H9 (cell line): ENCODE data around the gene BARHL2. TPM values are rescaled to one million over a fixed set of nuclear protein-coding genes. Genes with fewer than 3 reads are reported as not detected.

ENCODE experiments used
- DNase-seq: peaks from one replicate; pipeline ENCODE4 v3.0.0-alpha.2; 2017
- H2AFZ ChIP-seq: one replicate; pipeline ENCODE4 v1.6.1; 2013; ENCODE audit warnings: mild to moderate bottlenecking, low read length, control low read depth, moderate library complexity
- H2AK5ac ChIP-seq: 2 replicates; pipeline ENCODE4 v1.6.1; 2013; ENCODE audit warnings: low read length, control low read depth, mixed read lengths; ENCODE audit not compliant: insufficient read length
- H2BK120ac ChIP-seq: one replicate; pipeline ENCODE4 v1.6.1; 2013; ENCODE audit warnings: low read depth, mild to moderate bottlenecking, low read length, control low read depth, inconsistent platforms; ENCODE audit not compliant: poor library complexity, severe bottlenecking
- H2BK12ac ChIP-seq: 2 replicates; pipeline ENCODE4 v1.6.1; 2013; ENCODE audit warnings: low read length, control low read depth, mixed read lengths, low read depth; ENCODE audit not compliant: insufficient read length
- H2BK15ac ChIP-seq: 2 replicates; pipeline ENCODE4 v1.6.1; 2013; ENCODE audit warnings: low read depth, low read length, control low read depth
- H2BK20ac ChIP-seq: one replicate; pipeline ENCODE4 v1.6.1; 2013; ENCODE audit warnings: low read depth, mild to moderate bottlenecking, low read length, control low read depth, inconsistent platforms; ENCODE audit not compliant: poor library complexity, severe bottlenecking
- H2BK5ac ChIP-seq: 2 replicates; pipeline ENCODE4 v1.6.1; 2013; ENCODE audit warnings: low read length, control low read depth, mixed read lengths; ENCODE audit not compliant: insufficient read length
- H3K14ac ChIP-seq: 2 replicates; pipeline ENCODE4 v1.6.1; 2013; ENCODE audit warnings: low read length, control low read depth; ENCODE audit not compliant: insufficient read depth
- H3K18ac ChIP-seq: 2 replicates; pipeline ENCODE4 v1.6.1; 2013; ENCODE audit warnings: low read depth, mild to moderate bottlenecking, mixed read lengths, low read length, control low read depth; ENCODE audit not compliant: insufficient read length
- H3K23ac ChIP-seq: 2 replicates; pipeline ENCODE4 v1.6.1; 2013; ENCODE audit warnings: low read length, control low read depth, mixed read lengths, low read depth; ENCODE audit not compliant: insufficient read length
- H3K23me2 ChIP-seq: 2 replicates; pipeline ENCODE4 v1.6.1; 2013; ENCODE audit warnings: low read depth, mild to moderate bottlenecking, mixed read lengths, low read length, control low read depth; ENCODE audit not compliant: insufficient read length, poor library complexity, severe bottlenecking
- H3K27ac ChIP-seq: 2 replicates; pipeline ENCODE4 v1.5.1; 2013; ENCODE audit warnings: low read length, control low read depth, mixed read lengths, low read depth; ENCODE audit not compliant: insufficient read length
- H3K27me3 ChIP-seq: 2 replicates; pipeline ENCODE4 v1.6.1; 2013; ENCODE audit warnings: low read length, control low read depth, inconsistent platforms; ENCODE audit not compliant: insufficient read depth
- H3K4ac ChIP-seq: 2 replicates; pipeline ENCODE4 v1.6.1; 2013; ENCODE audit warnings: low read depth, mild to moderate bottlenecking, control low read depth, inconsistent platforms, low read length, moderate library complexity
- H3K4me1 ChIP-seq: 2 replicates; pipeline ENCODE4 v1.6.1; 2013; ENCODE audit warnings: low read length, control low read depth, inconsistent platforms; ENCODE audit not compliant: insufficient read depth
- H3K4me2 ChIP-seq: 2 replicates; pipeline ENCODE4 v1.6.1; 2013; ENCODE audit warnings: low read length, control low read depth, mixed read lengths; ENCODE audit not compliant: insufficient read length, insufficient read depth
- H3K56ac ChIP-seq: 2 replicates; pipeline ENCODE4 v1.6.1; 2013; ENCODE audit warnings: low read depth, mild to moderate bottlenecking, mixed read lengths, low read length, control low read depth; ENCODE audit not compliant: insufficient read length
- H3K79me1 ChIP-seq: 2 replicates; pipeline ENCODE4 v1.6.1; 2013; ENCODE audit warnings: low read depth, mild to moderate bottlenecking, moderate library complexity, low read length, control low read depth, inconsistent platforms; ENCODE audit not compliant: insufficient read depth, poor library complexity, severe bottlenecking
- H3K79me2 ChIP-seq: 2 replicates; pipeline ENCODE4 v1.6.1; 2013; ENCODE audit warnings: low read length, control low read depth, inconsistent platforms; ENCODE audit not compliant: insufficient read depth
- H3K9ac ChIP-seq: 2 replicates; pipeline ENCODE4 v1.6.1; 2013; ENCODE audit warnings: low read length, control low read depth, mixed read lengths; ENCODE audit not compliant: insufficient read length; ENCODE audit errors: extremely low read depth
- H3K9me3 ChIP-seq: one replicate; pipeline ENCODE4 v1.6.1; 2013; ENCODE audit warnings: low read depth, low read length, inconsistent platforms; ENCODE audit not compliant: control insufficient read depth
- H3T11ph ChIP-seq: one replicate; pipeline ENCODE4 v1.6.1; 2013; ENCODE audit warnings: mild to moderate bottlenecking, low read length, control low read depth, inconsistent platforms
- H4K20me1 ChIP-seq: one replicate; pipeline ENCODE4 v1.6.1; 2013; ENCODE audit not compliant: control insufficient read depth, insufficient read length, insufficient read depth
- H4K5ac ChIP-seq: 2 replicates; pipeline ENCODE4 v1.6.1; 2013; ENCODE audit warnings: low read depth, mild to moderate bottlenecking, mixed read lengths, low read length, control low read depth; ENCODE audit not compliant: insufficient read length
- H4K8ac ChIP-seq: replicated peaks from 2 replicates; pipeline ENCODE4 v1.6.1; 2013; ENCODE audit warnings: low read length, control low read depth, mixed read lengths, low read depth; ENCODE audit not compliant: insufficient read length
- H4K91ac ChIP-seq: 2 replicates; pipeline ENCODE4 v1.6.1; 2013; ENCODE audit warnings: low read depth, mild to moderate bottlenecking, moderate library complexity, mixed read lengths, low read length, control low read depth; ENCODE audit not compliant: insufficient read length
- H3K27ac Mint-ChIP-seq, 3 experiments: 2 replicates in 2 of 3; 3 replicates in 1 of 3; pipeline ENCODE4 v1.8.0; 2020 to 2021; ENCODE audit warnings: mixed read lengths in 3 of 3, mild to moderate bottlenecking in 1 of 3, moderate library complexity in 1 of 3
- H3K27me3 Mint-ChIP-seq: 2 replicates; pipeline ENCODE4 v1.8.0; 2021; ENCODE audit warnings: low read depth, mild to moderate bottlenecking, moderate library complexity, mixed read lengths
- H3K36me3 Mint-ChIP-seq, 3 experiments: 2 replicates in 2 of 3; 3 replicates in 1 of 3; pipeline ENCODE4 v1.8.0; 2020 to 2021; ENCODE audit warnings: low read depth in 3 of 3, mixed read lengths in 3 of 3; ENCODE audit not compliant: insufficient read depth in 1 of 3
- H3K4me1 Mint-ChIP-seq, 2 experiments: 2 replicates each; pipeline ENCODE4 v1.8.0; 2020; ENCODE audit warnings: mixed read lengths in 2 of 2
- H3K4me3 Mint-ChIP-seq, 2 experiments: 2 replicates in 1 of 2; 3 replicates in 1 of 2; pipeline ENCODE4 v1.8.0; 2020 to 2021; ENCODE audit warnings: mild to moderate bottlenecking in 2 of 2, mixed read lengths in 2 of 2, moderate library complexity in 1 of 2
- H3K9me3 Mint-ChIP-seq, 2 experiments: 2 replicates in 1 of 2; 3 replicates in 1 of 2; pipeline ENCODE4 v1.8.0; 2020; ENCODE audit warnings: mild to moderate bottlenecking in 2 of 2, mixed read lengths in 2 of 2, moderate library complexity in 1 of 2
- WGBS: extraction: QIAGEN DNeasy Blood & Tissue Kit; methylation state at CpG from one replicate; pipeline ENCODE4 v1.1.7; 2013; ENCODE audit warnings: missing lambda C conversion rate, low lambda C conversion rate, mixed read lengths; ENCODE audit not compliant: insufficient read length; ENCODE audit errors: extremely low coverage; 5-methylcytosine and 5-hydroxymethylcytosine counted together
- total RNA-seq: library from RNA; stranded (reverse); gene quantifications from 2 replicates; pipeline ENCODE4 v1.2.1, GENCODE V29; 2021
- TF ChIP-seq, protein P1 (sequence below): fragments of 200-600 bp; sonication (generic); conservative IDR thresholded peaks from 3 replicates; pipeline ENCODE4 v1.8.0; 2021; ENCODE audit warnings: antibody characterized with exemption, mild to moderate bottlenecking

Gene BARHL2
- total RNA-seq, 1 experiment from 2014 or later: not detected

DNA sequence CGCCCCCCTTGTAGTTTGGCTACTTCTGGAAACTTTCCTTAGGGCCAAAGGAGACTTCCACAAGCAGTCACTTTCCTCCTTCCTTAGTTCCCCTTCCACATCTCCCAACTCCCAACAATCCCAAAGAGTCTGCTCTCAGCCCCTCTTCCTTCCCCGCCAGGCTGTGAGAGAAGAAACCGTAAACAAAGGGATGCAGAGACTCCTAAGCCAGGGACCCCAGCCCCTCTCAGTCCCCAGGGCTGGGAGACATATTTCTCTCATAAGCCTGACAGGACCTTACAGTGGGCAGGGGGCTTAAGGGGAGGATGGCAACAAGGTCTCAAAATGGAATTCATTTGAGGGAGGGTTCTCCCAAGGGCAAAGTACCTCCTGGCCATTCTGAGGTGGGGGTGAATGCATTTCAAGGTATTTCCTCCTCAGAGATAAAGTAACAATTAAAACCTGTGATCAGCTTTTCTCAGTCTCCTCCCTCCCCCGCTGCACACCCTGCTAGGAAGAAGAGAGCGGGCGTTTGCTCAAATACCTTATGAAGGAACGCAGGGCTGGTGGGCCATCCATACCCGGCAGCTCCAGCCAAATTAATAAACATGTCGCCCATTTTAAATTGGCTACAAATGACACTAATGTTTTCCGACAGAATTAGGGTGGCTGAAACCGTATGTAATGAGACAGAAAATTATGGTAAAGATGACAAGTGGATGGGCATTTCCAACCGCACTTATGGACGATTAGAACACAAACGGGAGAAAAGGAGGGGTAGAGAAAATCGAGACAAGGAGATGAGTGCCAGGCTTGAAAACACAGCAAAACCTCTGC, 4.0 kb downstream of the BARHL2 start:
- Histone ChIP-seq H3T11ph (no peak overlapping the region), H2AFZ (no peak overlapping the region), H3K4ac (no peak overlapping the region), H3K14ac (no peak overlapping the region), H4K91ac (no peak overlapping the region), H3K18ac (no peak overlapping the region), H2BK15ac (no peak overlapping the region), H2AK5ac (no peak overlapping the region), H2BK5ac (no peak overlapping the region), H3K9me3 (no peaks in the 10 kb centered on the region), H3K4me2 (peak overlapping the region; percentile 4), H3K79me2 (no peaks in the 10 kb centered on the region), H4K20me1 (peaks cover 5% of the 10 kb centered on the region), H3K9ac (no peak overlapping the region), H3K27ac (no peak overlapping the region), H2BK12ac (no peak overlapping the region), H3K23me2 (peaks cover 3% of the 10 kb centered on the region), H3K23ac (no peak overlapping the region), H3K56ac (no peak overlapping the region), H3K27me3 (peaks cover 91% of the 10 kb centered on the region), H2BK20ac (no peak overlapping the region), H4K5ac (no peak overlapping the region), H4K8ac (no peak overlapping the region), H3K79me1 (no peaks in the 10 kb centered on the region), H3K4me1 (peaks cover 2% of the 10 kb centered on the region; the same call in 1 of the 2 replicates), H2BK120ac (no peak overlapping the region)
- TF ChIP-seq, protein P1, sequence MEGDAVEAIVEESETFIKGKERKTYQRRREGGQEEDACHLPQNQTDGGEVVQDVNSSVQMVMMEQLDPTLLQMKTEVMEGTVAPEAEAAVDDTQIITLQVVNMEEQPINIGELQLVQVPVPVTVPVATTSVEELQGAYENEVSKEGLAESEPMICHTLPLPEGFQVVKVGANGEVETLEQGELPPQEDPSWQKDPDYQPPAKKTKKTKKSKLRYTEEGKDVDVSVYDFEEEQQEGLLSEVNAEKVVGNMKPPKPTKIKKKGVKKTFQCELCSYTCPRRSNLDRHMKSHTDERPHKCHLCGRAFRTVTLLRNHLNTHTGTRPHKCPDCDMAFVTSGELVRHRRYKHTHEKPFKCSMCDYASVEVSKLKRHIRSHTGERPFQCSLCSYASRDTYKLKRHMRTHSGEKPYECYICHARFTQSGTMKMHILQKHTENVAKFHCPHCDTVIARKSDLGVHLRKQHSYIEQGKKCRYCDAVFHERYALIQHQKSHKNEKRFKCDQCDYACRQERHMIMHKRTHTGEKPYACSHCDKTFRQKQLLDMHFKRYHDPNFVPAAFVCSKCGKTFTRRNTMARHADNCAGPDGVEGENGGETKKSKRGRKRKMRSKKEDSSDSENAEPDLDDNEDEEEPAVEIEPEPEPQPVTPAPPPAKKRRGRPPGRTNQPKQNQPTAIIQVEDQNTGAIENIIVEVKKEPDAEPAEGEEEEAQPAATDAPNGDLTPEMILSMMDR: no peak
- no CpG with 5 or more reads among the region's 15 CpGs for WGBS
- no peak for DNase-seq
- Mint-ChIP-seq H3K27ac (no peak overlapping the region; a peak in 1 of 7 replicates), H3K4me1 (peaks cover 14 to 60% of the 10 kb centered on the region in 2 experiments), H3K4me3 (peak overlapping the region in 1 of 2 experiments; percentile 63; a peak in 2 of 5 replicates), H3K27me3 (peaks cover 98% of the 10 kb centered on the region), H3K36me3 (no peaks in the 10 kb centered on the region; a peak in 1 of 7 replicates), H3K9me3 (peaks cover 2 to 4% of the 10 kb centered on the region in 2 experiments; a peak in 2 of 5 replicates)
